ENCODE results near the gene PLCZ1.

Gene PLCZ1

GRCh38 chr12:18684430-18684829 lies 53.4 kb downstream of the PLCZ1 start:
- DNase-seq (ENCODE audit: low read depth), result no peak
- TF ChIP-seq POLR2A (IDR thresholded peaks at IDR 0.05; ENCODE audit: extremely low read depth, insufficient read length) (no peak), MYC (IDR thresholded peaks at IDR 0.05; ENCODE audit: low read depth, low read length) (no peak), CTCF (IDR thresholded peaks at IDR 0.05; ENCODE audit: low read depth, low read length) (no peak)

GRCh38 chr12:18683327-18684013 lies 54.3 kb downstream of the PLCZ1 start:
- H3K4me3 ChIP-seq (ENCODE audit: low read depth, low read length), result no peak overlapping the region
- TF ChIP-seq CTCF (IDR thresholded peaks at IDR 0.05; ENCODE audit: low read depth, low read length) (no peak), MAX (IDR thresholded peaks at IDR 0.05; ENCODE audit: low read depth, low read length) (no peak), MYC (IDR thresholded peaks at IDR 0.05; ENCODE audit: low read depth, low read length) (no peak), POLR2A (IDR thresholded peaks at IDR 0.05; ENCODE audit: extremely low read depth, insufficient read length) (no peak)
- no peak for DNase-seq (ENCODE audit: low read depth)

More at GRCh38 chr12:18684430-18684829, 53.4 kb downstream of the PLCZ1 start:
- no peak overlapping the region for H3K4me3 ChIP-seq (ENCODE audit: low read depth, low read length)

- TF ChIP-seq MYC (IDR thresholded peaks at IDR 0.05; ENCODE audit: low read depth, low read length), result no peak
- TF ChIP-seq CTCF (IDR thresholded peaks at IDR 0.05; ENCODE audit: low read depth, low read length), result no peak
- TF ChIP-seq MAX (IDR thresholded peaks at IDR 0.05; ENCODE audit: low read depth, low read length), result no peak
- no peak for TF ChIP-seq POLR2A (IDR thresholded peaks at IDR 0.05; ENCODE audit: extremely low read depth, insufficient read length)
- no peak for DNase-seq (ENCODE audit: low read depth)
- no peak overlapping the region for H3K4me3 ChIP-seq (ENCODE audit: low read depth, low read length)
These were observed 56.0 kb downstream of the PLCZ1 start for GRCh38 chr12:18681818-18682217.

GRCh38 chr12:18676996-18677588 lies 60.7 kb downstream of the PLCZ1 start:
- DNase-seq (ENCODE audit: low read depth), result no peak
- H3K4me3 ChIP-seq (ENCODE audit: low read depth, low read length), result no peak overlapping the region
- TF ChIP-seq CTCF (IDR thresholded peaks at IDR 0.05; ENCODE audit: low read depth, low read length), result no peak
- TF ChIP-seq MAX (IDR thresholded peaks at IDR 0.05; ENCODE audit: low read depth, low read length), result no peak
- TF ChIP-seq POLR2A (IDR thresholded peaks at IDR 0.05; ENCODE audit: extremely low read depth, insufficient read length), result no peak
- TF ChIP-seq MYC (IDR thresholded peaks at IDR 0.05; ENCODE audit: low read depth, low read length), result no peak

GRCh38 chr12:18676141-18676540 lies 61.7 kb downstream of the PLCZ1 start:
- no peak for DNase-seq (ENCODE audit: low read depth)
- TF ChIP-seq POLR2A (IDR thresholded peaks at IDR 0.05; ENCODE audit: extremely low read depth, insufficient read length) (no peak), CTCF (IDR thresholded peaks at IDR 0.05; ENCODE audit: low read depth, low read length) (no peak), MYC (IDR thresholded peaks at IDR 0.05; ENCODE audit: low read depth, low read length) (no peak), MAX (IDR thresholded peaks at IDR 0.05; ENCODE audit: low read depth, low read length) (no peak)
- H3K4me3 ChIP-seq (ENCODE audit: low read depth, low read length), result no peak overlapping the region

All from NB4 (cell line).